A673 (cell line): ENCODE results near the gene PLXNA3.

Experiments used
- CTCF ChIP-seq: fragments of 300-800, 200-600 bp; sonication (generic); conservative IDR thresholded peaks from 2 replicates; pipeline ENCODE4 v1.5.1; 2017; ENCODE audit warnings: low read depth, mild to moderate bottlenecking, antibody characterized with exemption, low read length, moderate library complexity, mixed read lengths
- EZH2 ChIP-seq: fragments of 200-600 bp; sonication (generic); IDR thresholded peaks from 2 replicates; pipeline ENCODE4 v1.6.1; 2017; ENCODE audit warnings: borderline replicate concordance, low read depth, mild to moderate bottlenecking, mixed read lengths, antibody characterized with exemption, low read length; ENCODE audit not compliant: poor library complexity, severe bottlenecking

- TF ChIP-seq CTCF (no peak), EZH2 (no peak)
Measured at GRCh38 chrX:154430479-154430878, 27.6 kb upstream of the PLXNA3 start.
